ENCODE results near the gene PEX13. TPM values are rescaled to one million over a fixed set of nuclear protein-coding genes. Genes with fewer than 3 reads are reported as not detected.

PEX13 gene
- total RNA-seq, 1 donor from 2014 or later = 74.9 TPM

GRCh38 chr2:61059382-61059781 is 41.9 kb downstream of the PEX13 start:
- H3K27me3 ChIP-seq = no peaks in the 10 kb centered on the region
- peaks cover 6% of the 10 kb centered on the region for H3K36me3 Mint-ChIP-seq
- H3K9me3 ChIP-seq (ENCODE audit: low read depth) = no peaks in the 10 kb centered on the region
- H3K9me3 Mint-ChIP-seq = no peaks in the 10 kb centered on the region
- DNase-seq (ENCODE audit: low spot score) = no peak
- no peak overlapping the region for H3K27ac ChIP-seq
- no peaks in the 10 kb centered on the region for H3F3A ChIP-seq (ENCODE audit: low read depth)
- H3K4me3 Mint-ChIP-seq = no peak overlapping the region
- H3K79me2 ChIP-seq (ENCODE audit: low read depth) = no peaks in the 10 kb centered on the region
- H3K4me2 ChIP-seq = no peak overlapping the region
- H3K27ac Mint-ChIP-seq = no peak overlapping the region
- no peak overlapping the region for H2AFZ ChIP-seq (replicated peaks)
- no peak overlapping the region for H3K4me3 ChIP-seq
- H3K4me1 ChIP-seq = no peaks in the 10 kb centered on the region
- H3K36me3 ChIP-seq = no peaks in the 10 kb centered on the region
- no peak overlapping the region for H3K9ac ChIP-seq
- H3K4me1 Mint-ChIP-seq = no peaks in the 10 kb centered on the region
- no peaks in the 10 kb centered on the region for H4K20me1 ChIP-seq (ENCODE audit: low read depth)
- no peaks in the 10 kb centered on the region for H3K27me3 Mint-ChIP-seq (ENCODE audit: insufficient read depth, low read depth)
- TF ChIP-seq CTCF (IDR thresholded peaks at IDR 0.05) (no peak), EZH2 (IDR thresholded peaks at IDR 0.05) (no peak), EZH2phosphoT487 (IDR thresholded peaks at IDR 0.05) (no peak)

- TF ChIP-seq EZH2 (IDR thresholded peaks at IDR 0.05) = no peak
- no peak for TF ChIP-seq CTCF (IDR thresholded peaks at IDR 0.05)
- TF ChIP-seq EZH2phosphoT487 (IDR thresholded peaks at IDR 0.05) = no peak
- H3K9me3 Mint-ChIP-seq = no peaks in the 10 kb centered on the region
- peaks cover 34% of the 10 kb centered on the region for H3K79me2 ChIP-seq (ENCODE audit: low read depth)
Observed at GRCh38 chr2:61065714-61066709, 48.5 kb downstream of the PEX13 start, which contains the start of gene SANBR. SANBR (plus strand) TSS chr2:61065871; CDS start chr2:61070351, 4,480 bp downstream.

GRCh38 chr2:61074100-61074499 is 56.6 kb downstream of the PEX13 start:
- Mint-ChIP-seq H3K36me3 (peaks cover 30% of the 10 kb centered on the region), H3K27ac (no peak overlapping the region), H3K27me3 (ENCODE audit: insufficient read depth, low read depth) (no peaks in the 10 kb centered on the region), H3K4me3 (no peak overlapping the region), H3K4me1 (no peaks in the 10 kb centered on the region), H3K9me3 (no peaks in the 10 kb centered on the region)
- no peaks in the 10 kb centered on the region for H3K27me3 ChIP-seq
- H3K9ac ChIP-seq = no peak overlapping the region
- no peak overlapping the region for H3K27ac ChIP-seq
- peaks cover 3% of the 10 kb centered on the region for H3K79me2 ChIP-seq (ENCODE audit: low read depth)
- H4K20me1 ChIP-seq (ENCODE audit: low read depth) = no peaks in the 10 kb centered on the region
- no peaks in the 10 kb centered on the region for H3K4me1 ChIP-seq
- no peaks in the 10 kb centered on the region for H3F3A ChIP-seq (ENCODE audit: low read depth)
- peaks cover 39% of the 10 kb centered on the region for H3K36me3 ChIP-seq
- no peak for DNase-seq (ENCODE audit: low spot score)
- no peaks in the 10 kb centered on the region for H3K9me3 ChIP-seq (ENCODE audit: low read depth)
- TF ChIP-seq EZH2phosphoT487 (IDR thresholded peaks at IDR 0.05) = no peak
- TF ChIP-seq EZH2 (IDR thresholded peaks at IDR 0.05) = no peak
- no peak for TF ChIP-seq CTCF (IDR thresholded peaks at IDR 0.05)
- no peak overlapping the region for H3K4me3 ChIP-seq
- no peak overlapping the region for H2AFZ ChIP-seq (replicated peaks)
- no peak overlapping the region for H3K4me2 ChIP-seq

More at GRCh38 chr2:61065714-61066709, 48.5 kb downstream of the PEX13 start, which contains the start of gene SANBR:
- H3K27ac Mint-ChIP-seq = peak within 1 kb of the TSS; percentile 96
- Histone ChIP-seq H4K20me1 (ENCODE audit: low read depth) (peaks cover 4% of the 10 kb centered on the region), H3K4me2 (peak within 1 kb of the TSS; percentile 78), H2AFZ (replicated peaks) (peak within 1 kb of the TSS; percentile 69), H3K9me3 (ENCODE audit: low read depth) (no peaks in the 10 kb centered on the region), H3K36me3 (peaks cover 6% of the 10 kb centered on the region), H3K9ac (peak within 1 kb of the TSS; percentile 36), H3K4me3 (peak within 1 kb of the TSS; percentile 65), H3K4me1 (peaks cover 11% of the 10 kb centered on the region), H3K27ac (no peak within 1 kb of the TSS), H3F3A (ENCODE audit: low read depth) (peaks cover 14% of the 10 kb centered on the region), H3K27me3 (no peaks in the 10 kb centered on the region)
- H3K27me3 Mint-ChIP-seq (ENCODE audit: insufficient read depth, low read depth) = no peaks in the 10 kb centered on the region
- DNase-seq (ENCODE audit: low spot score) = peak; percentile 98
- H3K36me3 Mint-ChIP-seq = peaks cover 6% of the 10 kb centered on the region
- peak within 1 kb of the TSS; percentile 100 for H3K4me3 Mint-ChIP-seq
- peaks cover 18% of the 10 kb centered on the region for H3K4me1 Mint-ChIP-seq
